HepG2 (cell line): Measurements from ENCODE around the gene GNRH2. TPM values are rescaled to one million over a fixed set of nuclear protein-coding genes. Genes with fewer than 3 reads are reported as not detected.

Experiments used
- ISX ChIP-seq: sonication (generic); formaldehyde crosslinking; conservative IDR thresholded peaks from 2 replicates; pipeline ENCODE4 v1.5.0; 2020; ENCODE audit warnings: missing genetic modification reagents
- NR2F2 ChIP-seq: IDR thresholded peaks from 2 replicates; pipeline ENCODE4 v1.6.1; 2012; ENCODE audit warnings: low read depth, inconsistent platforms, borderline replicate concordance
- NRL ChIP-seq: sonication (generic); formaldehyde crosslinking; IDR thresholded peaks from 2 replicates; pipeline ENCODE4 v1.5.0; 2020; ENCODE audit warnings: missing genetic modification reagents, mild to moderate bottlenecking, moderate library complexity, borderline replicate concordance
- POGZ ChIP-seq: sonication (generic); formaldehyde crosslinking; IDR thresholded peaks from 2 replicates; pipeline ENCODE4 v1.4.0; 2020; ENCODE audit warnings: mild to moderate bottlenecking, missing genetic modification reagents
- SKI ChIP-seq: fragments of 450-650 bp; IDR thresholded peaks from one replicate; pipeline ENCODE4 v1.6.1; 2018; ENCODE audit warnings: mild to moderate bottlenecking; ENCODE audit not compliant: partially characterized antibody
- SOX6 ChIP-seq, 2 experiments: fragments of 450-650 bp in 1 of 2; sonication (generic) in 1 of 2; formaldehyde crosslinking in 1 of 2; IDR thresholded peaks; 2 replicates each; pipeline versions ENCODE4 v1.4.0 to v1.6.1; 2017 to 2020; ENCODE audit warnings: antibody characterized with exemption in 1 of 2, mild to moderate bottlenecking in 1 of 2, missing genetic modification reagents in 1 of 2
- ZBTB7A ChIP-seq: sonication (generic); formaldehyde crosslinking; IDR thresholded peaks from 2 replicates; pipeline ENCODE4 v1.8.0; 2022; ENCODE audit warnings: mild to moderate bottlenecking, missing genetic modification reagents
- ZNF274 ChIP-seq: sonication (generic); formaldehyde crosslinking; IDR thresholded peaks from 2 replicates; pipeline ENCODE4 v1.5.1; 2020; ENCODE audit warnings: mild to moderate bottlenecking, missing genetic modification reagents
- ZNF317 ChIP-seq: sonication (generic); formaldehyde crosslinking; IDR thresholded peaks from 2 replicates; pipeline ENCODE4 v1.5.0; 2020; ENCODE audit warnings: mild to moderate bottlenecking, missing genetic modification reagents
- ZNF382 ChIP-seq: sonication (generic); formaldehyde crosslinking; IDR thresholded peaks from 2 replicates; pipeline ENCODE4 v1.5.0; 2020; ENCODE audit warnings: missing genetic modification reagents, mild to moderate bottlenecking, borderline replicate concordance
- ZNF501 ChIP-seq: sonication (generic); formaldehyde crosslinking; IDR thresholded peaks from 2 replicates; pipeline ENCODE4 v1.5.1; 2020; ENCODE audit warnings: mild to moderate bottlenecking, moderate library complexity, missing genetic modification reagents
- ZNF546 ChIP-seq: sonication (generic); formaldehyde crosslinking; conservative IDR thresholded peaks from 2 replicates; pipeline ENCODE4 v1.8.1; 2023; ENCODE audit warnings: mild to moderate bottlenecking, missing genetic modification reagents
- polyA plus RNA-seq, 8 experiments: library from polyadenylated mRNA; depleted of rRNA in 3 of 8; stranded (reverse) in 7 of 8; unstranded in 1 of 8; fragments of >200 nt; fragmentation: Illumina TruSeq in 4 of 8; extraction: Trizol in 4 of 8; gene quantifications; 2 replicates each; pipeline versions ENCODE4 v1.2.1 to v1.2.3, GENCODE V29; 2011 to 2016; ENCODE audit warnings: low read depth in 4 of 8, missing spikeins in 1 of 8, mixed read lengths in 1 of 8; ENCODE audit not compliant: insufficient read depth in 1 of 8
- total RNA-seq, 5 experiments: library from RNA; depleted of rRNA; stranded (reverse); fragments of >200 nt; fragmentation: Illumina TruSeq; extraction: Trizol; gene quantifications; 2 replicates each; pipeline ENCODE4 v1.2.3, GENCODE V29; 2016; ENCODE audit warnings: low read depth in 1 of 5
- TF ChIP-seq, protein P1 (sequence below): sonication (generic); formaldehyde crosslinking; IDR thresholded peaks from 2 replicates; pipeline ENCODE4 v1.9.0; 2022; ENCODE audit warnings: low read depth, missing genetic modification reagents
- TF ChIP-seq, protein P2 (sequence below): sonication (generic); formaldehyde crosslinking; IDR thresholded peaks from 2 replicates; pipeline ENCODE4 v1.5.0; 2020; ENCODE audit warnings: missing genetic modification reagents
- TF ChIP-seq, protein P3 (sequence below): sonication (generic); formaldehyde crosslinking; IDR thresholded peaks from 2 replicates; pipeline ENCODE4 v1.4.0; 2020; ENCODE audit warnings: mild to moderate bottlenecking, missing genetic modification reagents, borderline replicate concordance
- TF ChIP-seq, protein P4 (sequence below): sonication (generic); formaldehyde crosslinking; conservative IDR thresholded peaks from 2 replicates; pipeline ENCODE4 v1.8.0; 2022; ENCODE audit warnings: low read depth, missing genetic modification reagents
- TF ChIP-seq, protein P5 (sequence below): sonication (generic); formaldehyde crosslinking; IDR thresholded peaks from 2 replicates; pipeline ENCODE4 v1.5.1; 2020; ENCODE audit warnings: mild to moderate bottlenecking, missing genetic modification reagents, borderline replicate concordance

The GNRH2 gene
- total and polyA plus RNA-seq, 2 of the 13 experiments (the other 11 are each of a cell fraction or from before 2014, with no cell fraction given) = 0.28 TPM; not detected in 1

DNA sequence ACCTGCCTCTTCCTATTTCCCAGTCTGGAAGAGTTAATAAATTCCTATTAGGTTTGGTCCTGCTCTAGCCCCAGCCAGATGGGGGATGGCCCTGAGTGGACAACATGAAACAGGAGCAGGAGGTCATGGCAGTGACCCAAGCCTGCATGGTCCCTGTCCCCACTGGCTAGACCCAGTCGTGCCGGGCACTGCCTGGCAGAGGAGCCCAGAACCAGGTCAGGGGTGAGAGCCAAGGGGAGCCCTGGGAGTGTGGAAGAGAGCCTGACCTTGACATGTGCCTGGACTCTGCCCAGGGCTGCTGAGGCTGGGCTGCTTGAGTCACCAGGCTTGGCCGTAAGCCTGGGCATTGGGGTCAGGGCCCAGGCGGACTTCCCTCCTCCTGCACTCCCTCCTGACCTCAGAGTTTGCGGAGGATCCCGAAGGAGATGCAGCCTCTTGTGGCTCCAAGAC is 37.5 kb downstream of the GNRH2 start (continued):
- TF ChIP-seq, protein P1, sequence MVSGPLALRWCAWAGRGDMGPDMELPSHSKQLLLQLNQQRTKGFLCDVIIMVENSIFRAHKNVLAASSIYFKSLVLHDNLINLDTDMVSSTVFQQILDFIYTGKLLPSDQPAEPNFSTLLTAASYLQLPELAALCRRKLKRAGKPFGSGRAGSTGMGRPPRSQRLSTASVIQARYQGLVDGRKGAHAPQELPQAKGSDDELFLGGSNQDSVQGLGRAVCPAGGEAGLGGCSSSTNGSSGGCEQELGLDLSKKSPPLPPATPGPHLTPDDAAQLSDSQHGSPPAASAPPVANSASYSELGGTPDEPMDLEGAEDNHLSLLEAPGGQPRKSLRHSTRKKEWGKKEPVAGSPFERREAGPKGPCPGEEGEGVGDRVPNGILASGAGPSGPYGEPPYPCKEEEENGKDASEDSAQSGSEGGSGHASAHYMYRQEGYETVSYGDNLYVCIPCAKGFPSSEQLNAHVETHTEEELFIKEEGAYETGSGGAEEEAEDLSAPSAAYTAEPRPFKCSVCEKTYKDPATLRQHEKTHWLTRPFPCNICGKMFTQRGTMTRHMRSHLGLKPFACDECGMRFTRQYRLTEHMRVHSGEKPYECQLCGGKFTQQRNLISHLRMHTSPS (CRISPR knock-in tag) = peak; percentile 92
- TF ChIP-seq ZNF274 (CRISPR knock-in tag) (no peak), ZNF501 (CRISPR knock-in tag) (no peak), POGZ (CRISPR knock-in tag) (no peak), ISX (CRISPR knock-in tag) (no peak), ZNF317 (0 out of 2 replicates have a peak, but pooled peaks have one; percentile 22), ZNF546 (CRISPR knock-in tag) (no peak), NRL (CRISPR knock-in tag) (0 out of 2 replicates have a peak, but pooled peaks have one; percentile 12), ZBTB7A (CRISPR knock-in tag) (no peak), SKI (peak; percentile 90), ZNF382 (no peak), NR2F2 (no peak; the same call in 1 of the 2 replicates), SOX6 (IDR thresholded peaks at IDR 0.05) (no peak), SOX6 (CRISPR knock-in tag; IDR thresholded peaks at IDR 0.05) (peak; percentile 36; the same call in 1 of the 2 replicates)
- TF ChIP-seq, protein P2, sequence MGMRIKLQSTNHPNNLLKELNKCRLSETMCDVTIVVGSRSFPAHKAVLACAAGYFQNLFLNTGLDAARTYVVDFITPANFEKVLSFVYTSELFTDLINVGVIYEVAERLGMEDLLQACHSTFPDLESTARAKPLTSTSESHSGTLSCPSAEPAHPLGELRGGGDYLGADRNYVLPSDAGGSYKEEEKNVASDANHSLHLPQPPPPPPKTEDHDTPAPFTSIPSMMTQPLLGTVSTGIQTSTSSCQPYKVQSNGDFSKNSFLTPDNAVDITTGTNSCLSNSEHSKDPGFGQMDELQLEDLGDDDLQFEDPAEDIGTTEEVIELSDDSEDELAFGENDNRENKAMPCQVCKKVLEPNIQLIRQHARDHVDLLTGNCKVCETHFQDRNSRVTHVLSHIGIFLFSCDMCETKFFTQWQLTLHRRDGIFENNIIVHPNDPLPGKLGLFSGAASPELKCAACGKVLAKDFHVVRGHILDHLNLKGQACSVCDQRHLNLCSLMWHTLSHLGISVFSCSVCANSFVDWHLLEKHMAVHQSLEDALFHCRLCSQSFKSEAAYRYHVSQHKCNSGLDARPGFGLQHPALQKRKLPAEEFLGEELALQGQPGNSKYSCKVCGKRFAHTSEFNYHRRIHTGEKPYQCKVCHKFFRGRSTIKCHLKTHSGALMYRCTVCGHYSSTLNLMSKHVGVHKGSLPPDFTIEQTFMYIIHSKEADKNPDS (CRISPR knock-in tag) = no peak
- TF ChIP-seq, protein P3, sequence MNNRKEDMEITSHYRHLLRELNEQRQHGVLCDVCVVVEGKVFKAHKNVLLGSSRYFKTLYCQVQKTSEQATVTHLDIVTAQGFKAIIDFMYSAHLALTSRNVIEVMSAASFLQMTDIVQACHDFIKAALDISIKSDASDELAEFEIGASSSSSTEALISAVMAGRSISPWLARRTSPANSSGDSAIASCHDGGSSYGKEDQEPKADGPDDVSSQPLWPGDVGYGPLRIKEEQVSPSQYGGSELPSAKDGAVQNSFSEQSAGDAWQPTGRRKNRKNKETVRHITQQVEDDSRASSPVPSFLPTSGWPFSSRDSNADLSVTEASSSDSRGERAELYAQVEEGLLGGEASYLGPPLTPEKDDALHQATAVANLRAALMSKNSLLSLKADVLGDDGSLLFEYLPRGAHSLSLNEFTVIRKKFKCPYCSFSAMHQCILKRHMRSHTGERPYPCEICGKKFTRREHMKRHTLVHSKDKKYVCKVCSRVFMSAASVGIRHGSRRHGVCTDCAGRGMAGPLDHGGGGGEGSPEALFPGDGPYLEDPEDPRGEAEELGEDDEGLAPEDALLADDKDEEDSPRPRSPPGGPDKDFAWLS (CRISPR knock-in tag) = no peak
- TF ChIP-seq, protein P4, sequence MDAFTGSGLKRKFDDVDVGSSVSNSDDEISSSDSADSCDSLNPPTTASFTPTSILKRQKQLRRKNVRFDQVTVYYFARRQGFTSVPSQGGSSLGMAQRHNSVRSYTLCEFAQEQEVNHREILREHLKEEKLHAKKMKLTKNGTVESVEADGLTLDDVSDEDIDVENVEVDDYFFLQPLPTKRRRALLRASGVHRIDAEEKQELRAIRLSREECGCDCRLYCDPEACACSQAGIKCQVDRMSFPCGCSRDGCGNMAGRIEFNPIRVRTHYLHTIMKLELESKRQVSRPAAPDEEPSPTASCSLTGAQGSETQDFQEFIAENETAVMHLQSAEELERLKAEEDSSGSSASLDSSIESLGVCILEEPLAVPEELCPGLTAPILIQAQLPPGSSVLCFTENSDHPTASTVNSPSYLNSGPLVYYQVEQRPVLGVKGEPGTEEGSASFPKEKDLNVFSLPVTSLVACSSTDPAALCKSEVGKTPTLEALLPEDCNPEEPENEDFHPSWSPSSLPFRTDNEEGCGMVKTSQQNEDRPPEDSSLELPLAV = no peak
- TF ChIP-seq, protein P5, sequence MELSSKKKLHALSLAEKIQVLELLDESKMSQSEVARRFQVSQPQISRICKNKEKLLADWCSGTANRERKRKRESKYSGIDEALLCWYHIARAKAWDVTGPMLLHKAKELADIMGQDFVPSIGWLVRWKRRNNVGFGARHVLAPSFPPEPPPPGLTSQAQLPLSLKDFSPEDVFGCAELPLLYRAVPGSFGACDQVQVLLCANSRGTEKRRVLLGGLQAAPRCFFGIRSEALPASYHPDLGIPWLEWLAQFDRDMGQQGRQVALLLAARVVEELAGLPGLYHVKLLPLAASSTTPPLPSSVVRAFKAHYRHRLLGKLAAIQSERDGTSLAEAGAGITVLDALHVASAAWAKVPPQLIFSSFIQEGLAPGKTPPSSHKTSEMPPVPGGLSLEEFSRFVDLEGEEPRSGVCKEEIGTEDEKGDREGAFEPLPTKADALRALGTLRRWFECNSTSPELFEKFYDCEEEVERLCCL (CRISPR knock-in tag) = no peak
